ENCODE measurements around the gene LUC7L3.

GRCh38 chr17:50697062-50697461 lies 22.3 kb upstream of the LUC7L3 start:
- TF ChIP-seq CTCF (IDR thresholded peaks at IDR 0.05) (no peak), POLR2A (IDR thresholded peaks at IDR 0.05) (no peak), POLR2AphosphoS5 (IDR thresholded peaks at IDR 0.05) (no peak), EP300 (IDR thresholded peaks at IDR 0.05) (no peak)
